ENCODE measurements around the gene NEO1. TPM values are rescaled to one million over a fixed set of nuclear protein-coding genes. Genes with fewer than 3 reads are reported as not detected.

NEO1 gene
- total RNA-seq, 5 donors from 2014 or later (not counting 1 experiment from before 2014, with no cell fraction given): 5.0 to 16.6 (median 10.2) TPM

- WGBS (ENCODE audit: insufficient coverage): 75% methylated on average over 2 of the region's 4 CpGs
- H3K36me3 ChIP-seq (ENCODE audit: control insufficient read depth in 2 of 2, extremely low read depth in 1 of 2, insufficient read depth in 1 of 2, low read length in 1 of 2): no peaks in the 10 kb centered on the region
- no peaks in the 10 kb centered on the region for H3K4me1 ChIP-seq (ENCODE audit: control insufficient read depth in 1 of 2, extremely low read depth in 1 of 2, insufficient read depth in 2 of 2, low read length in 2 of 2)
- Mint-ChIP-seq H3K4me1 (no peaks in the 10 kb centered on the region), H3K4me3 (no peak overlapping the region), H3K9me3 (no peaks in the 10 kb centered on the region), H3K27ac (no peak overlapping the region), H3K27me3 (peaks cover 0 to 6% of the 10 kb centered on the region in 2 donors), H3K36me3 (no peaks in the 10 kb centered on the region)
- POLR2A ChIA-PET: no interaction called here
- peaks cover 0 to 11% of the 10 kb centered on the region in 2 experiments for H3K27me3 ChIP-seq (replicated peaks in 1 of 2; ENCODE audit: control insufficient read depth in 2 of 2, extremely low read depth in 1 of 2, insufficient read depth in 2 of 2, low read length in 1 of 2)
- no peak overlapping the region for H3K27ac ChIP-seq (ENCODE audit: low read length)
- ATAC-seq (replicated peaks in 1 of 4) (no peak), DNase-seq (no peak)
- CTCF ChIA-PET: no interaction called here
- no peaks in the 10 kb centered on the region for H3K9me3 ChIP-seq
- H3K4me3 ChIP-seq (ENCODE audit: control insufficient read depth in 1 of 2, extremely low read depth in 1 of 2, low read length in 1 of 2): no peak overlapping the region
These were observed 23.0 kb downstream of the NEO1 start for GRCh38 chr15:73075160-73075859.

GRCh38 chr15:73078291-73078690 is 26.0 kb downstream of the NEO1 start:
- POLR2A ChIA-PET: interaction anchor here in 1 of 2 donors (0.7 kb wide), 1 partner anchor 276 kb away, joined by 3 read pairs; no protein-coding TSS in a partner anchor
- ATAC-seq (replicated peaks in 1 of 4) (no peak), DNase-seq (no peak)
- Mint-ChIP-seq H3K4me1 (no peaks in the 10 kb centered on the region), H3K27ac (no peak overlapping the region), H3K36me3 (no peaks in the 10 kb centered on the region), H3K9me3 (no peaks in the 10 kb centered on the region), H3K4me3 (no peak overlapping the region), H3K27me3 (peaks cover 2 to 6% of the 10 kb centered on the region in 2 donors)
- 80% methylated on average over 1 of the region's 4 CpGs for WGBS (ENCODE audit: insufficient coverage)
- Histone ChIP-seq H3K9me3 (no peaks in the 10 kb centered on the region), H3K4me3 (ENCODE audit: control insufficient read depth in 1 of 2, extremely low read depth in 1 of 2, low read length in 1 of 2) (no peak overlapping the region), H3K4me1 (ENCODE audit: control insufficient read depth in 1 of 2, extremely low read depth in 1 of 2, insufficient read depth in 2 of 2, low read length in 2 of 2) (no peaks in the 10 kb centered on the region), H3K36me3 (ENCODE audit: control insufficient read depth in 2 of 2, extremely low read depth in 1 of 2, insufficient read depth in 1 of 2, low read length in 1 of 2) (no peaks in the 10 kb centered on the region), H3K27me3 (replicated peaks in 1 of 2; ENCODE audit: control insufficient read depth in 2 of 2, extremely low read depth in 1 of 2, insufficient read depth in 2 of 2, low read length in 1 of 2) (peaks cover 0 to 9% of the 10 kb centered on the region in 2 experiments), H3K27ac (ENCODE audit: low read length) (no peak overlapping the region)
- CTCF ChIA-PET: interaction anchor here (0.6 to 2.8 kb wide), 5 partner anchors 17 to 356 kb away, joined by 3 to 14 read pairs (median 3); no protein-coding TSS in a partner anchor

GRCh38 chr15:73078722-73079121 is 26.5 kb downstream of the NEO1 start:
- POLR2A ChIA-PET: interaction anchor here in 1 of 2 donors (0.7 kb wide), 1 partner anchor 277 kb away, joined by 3 read pairs; no protein-coding TSS in a partner anchor
- H3K4me1 ChIP-seq (ENCODE audit: control insufficient read depth in 1 of 2, extremely low read depth in 1 of 2, insufficient read depth in 2 of 2, low read length in 2 of 2): no peaks in the 10 kb centered on the region
- Mint-ChIP-seq H3K9me3 (no peaks in the 10 kb centered on the region), H3K36me3 (no peaks in the 10 kb centered on the region), H3K4me3 (no peak overlapping the region), H3K27ac (no peak overlapping the region), H3K27me3 (peaks cover 2 to 6% of the 10 kb centered on the region in 2 donors), H3K4me1 (no peaks in the 10 kb centered on the region)
- ATAC-seq (replicated peaks in 1 of 4) (no peak), DNase-seq (no peak)
- no peaks in the 10 kb centered on the region for H3K36me3 ChIP-seq (ENCODE audit: control insufficient read depth in 2 of 2, extremely low read depth in 1 of 2, insufficient read depth in 1 of 2, low read length in 1 of 2)
- CTCF ChIA-PET: interaction anchor here (0.6 to 2.8 kb wide), 5 partner anchors 16 to 356 kb away, joined by 3 to 14 read pairs (median 3); no protein-coding TSS in a partner anchor
- no peaks in the 10 kb centered on the region for H3K9me3 ChIP-seq
- no CpG with 5 or more reads among the region's 2 CpGs for WGBS (ENCODE audit: insufficient coverage)
- H3K4me3 ChIP-seq (ENCODE audit: control insufficient read depth in 1 of 2, extremely low read depth in 1 of 2, low read length in 1 of 2): no peak overlapping the region
- H3K27me3 ChIP-seq (replicated peaks in 1 of 2; ENCODE audit: control insufficient read depth in 2 of 2, extremely low read depth in 1 of 2, insufficient read depth in 2 of 2, low read length in 1 of 2): peaks cover 0 to 7% of the 10 kb centered on the region in 2 experiments
- H3K27ac ChIP-seq (ENCODE audit: low read length): no peak overlapping the region

DNA sequence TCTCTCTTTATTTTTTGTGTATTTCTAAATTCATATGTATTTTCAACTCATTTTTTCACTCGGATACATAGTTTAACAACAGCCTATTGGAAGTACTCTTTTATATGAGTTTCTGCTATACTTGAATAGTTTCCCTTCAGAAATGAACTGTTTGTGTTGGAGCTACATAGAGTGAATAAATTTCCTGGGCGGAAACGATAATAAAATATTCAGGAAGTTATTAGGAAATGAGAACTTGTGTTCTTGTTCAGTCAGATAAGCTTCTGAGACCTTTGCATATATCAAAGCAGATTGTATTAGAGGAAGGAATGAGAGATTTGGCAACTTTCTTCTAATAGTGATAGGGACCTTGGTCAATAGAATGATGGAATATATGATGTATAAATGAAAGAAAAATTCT is 27.3 kb downstream of the NEO1 start:
- no peak overlapping the region for H3K4me3 ChIP-seq (ENCODE audit: control insufficient read depth in 1 of 2, extremely low read depth in 1 of 2, low read length in 1 of 2)
- no peak overlapping the region for H3K27ac ChIP-seq (ENCODE audit: low read length)
- H3K4me1 Mint-ChIP-seq: no peaks in the 10 kb centered on the region
- CTCF ChIA-PET: interaction anchor here (0.6 to 2.8 kb wide), 4 partner anchors 15 to 358 kb away, joined by 3 to 14 read pairs (median 4); no protein-coding TSS in a partner anchor
- no peak for DNase-seq
- H3K36me3 Mint-ChIP-seq: no peaks in the 10 kb centered on the region
- H3K4me3 Mint-ChIP-seq: no peak overlapping the region
- no peaks in the 10 kb centered on the region for H3K9me3 Mint-ChIP-seq
- POLR2A ChIA-PET: no interaction called here
- no peak overlapping the region for H3K27ac Mint-ChIP-seq
- no peaks in the 10 kb centered on the region for H3K9me3 ChIP-seq
- no peaks in the 10 kb centered on the region for H3K4me1 ChIP-seq (ENCODE audit: control insufficient read depth in 1 of 2, extremely low read depth in 1 of 2, insufficient read depth in 2 of 2, low read length in 2 of 2)
- WGBS (ENCODE audit: insufficient coverage): 50% methylated on average over 2 of the region's 3 CpGs
- no peaks in the 10 kb centered on the region for H3K36me3 ChIP-seq (ENCODE audit: control insufficient read depth in 2 of 2, extremely low read depth in 1 of 2, insufficient read depth in 1 of 2, low read length in 1 of 2)
- H3K27me3 Mint-ChIP-seq: peaks cover 2 to 6% of the 10 kb centered on the region in 2 donors
- ATAC-seq (replicated peaks in 1 of 4): no peak
- H3K27me3 ChIP-seq (replicated peaks in 1 of 2; ENCODE audit: control insufficient read depth in 2 of 2, extremely low read depth in 1 of 2, insufficient read depth in 2 of 2, low read length in 1 of 2): peaks cover 0 to 7% of the 10 kb centered on the region in 2 experiments

DNA sequence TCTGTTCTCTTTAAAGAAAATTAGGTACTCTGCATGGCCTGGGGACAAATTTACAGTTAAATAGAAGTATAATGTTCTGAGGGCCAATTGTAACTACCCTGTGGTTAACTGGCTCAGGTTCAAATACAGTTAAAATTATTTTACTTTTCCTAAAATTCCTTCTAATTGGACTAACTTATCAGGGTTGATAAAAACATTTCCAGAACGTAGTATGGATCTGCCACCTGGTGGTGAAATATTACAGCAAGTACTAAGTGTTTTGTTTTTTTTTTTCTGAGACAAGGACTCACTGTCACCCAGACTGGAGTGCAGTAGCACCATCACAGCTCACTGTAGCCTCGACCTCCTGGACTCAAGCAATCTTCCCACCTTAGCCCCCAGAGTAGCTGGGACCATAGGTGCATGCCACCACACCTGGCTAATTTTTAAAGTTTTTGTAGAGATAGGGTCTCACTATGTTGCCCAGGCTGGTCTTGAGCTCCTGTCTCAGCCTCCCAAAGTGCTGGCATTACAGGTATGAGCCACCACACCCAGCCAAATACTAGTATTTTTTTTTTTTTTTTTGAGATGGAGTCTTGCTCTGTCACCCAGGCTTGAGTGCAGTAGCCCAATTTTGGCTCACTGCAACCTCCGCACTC is 29.2 kb downstream of the NEO1 start:
- no CpG with 5 or more reads among the region's 3 CpGs for WGBS (ENCODE audit: insufficient coverage)
- ATAC-seq (replicated peaks in 1 of 4): peak in 1 of 4 experiments; percentile 38
- POLR2A ChIA-PET: no interaction called here
- Histone ChIP-seq H3K4me3 (ENCODE audit: control insufficient read depth in 1 of 2, extremely low read depth in 1 of 2, low read length in 1 of 2) (no peak overlapping the region), H3K9me3 (no peaks in the 10 kb centered on the region), H3K27me3 (replicated peaks in 1 of 2; ENCODE audit: control insufficient read depth in 2 of 2, extremely low read depth in 1 of 2, insufficient read depth in 2 of 2, low read length in 1 of 2) (peaks cover 0 to 7% of the 10 kb centered on the region in 2 experiments), H3K36me3 (ENCODE audit: control insufficient read depth in 2 of 2, extremely low read depth in 1 of 2, insufficient read depth in 1 of 2, low read length in 1 of 2) (no peaks in the 10 kb centered on the region), H3K27ac (ENCODE audit: low read length) (no peak overlapping the region), H3K4me1 (ENCODE audit: control insufficient read depth in 1 of 2, extremely low read depth in 1 of 2, insufficient read depth in 2 of 2, low read length in 2 of 2) (no peaks in the 10 kb centered on the region)
- Mint-ChIP-seq H3K27ac (no peak overlapping the region), H3K36me3 (no peaks in the 10 kb centered on the region), H3K4me3 (no peak overlapping the region), H3K4me1 (no peaks in the 10 kb centered on the region), H3K27me3 (peaks cover 2 to 6% of the 10 kb centered on the region in 2 donors), H3K9me3 (no peaks in the 10 kb centered on the region)
- DNase-seq: peak in 9 of 35 experiments; percentile 1 to 69 (median 9)
- CTCF ChIA-PET: interaction anchor here (0.6 to 2.3 kb wide), 8 partner anchors 10 to 449 kb away, joined by 3 to 21 read pairs (median 3); no protein-coding TSS in a partner anchor

DNA sequence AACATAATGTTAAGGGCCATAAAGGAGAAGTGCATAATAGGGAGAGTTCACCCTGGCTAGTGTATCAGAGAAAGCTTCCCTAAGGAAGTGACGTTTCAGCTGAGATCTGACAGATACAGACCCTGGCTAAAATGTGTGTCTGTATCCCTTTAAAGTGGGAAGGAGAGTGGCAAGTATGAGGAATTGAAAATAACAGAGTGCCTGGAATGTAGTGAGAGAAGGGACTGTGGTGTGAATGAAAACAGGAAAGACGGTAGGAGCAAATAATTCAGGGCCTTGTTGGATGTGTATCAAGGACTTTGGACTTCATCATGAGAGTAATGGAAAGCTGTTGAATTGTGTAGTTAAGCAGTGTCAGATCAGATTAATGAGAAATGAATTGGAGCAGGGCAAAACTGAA is 30.5 kb downstream of the NEO1 start:
- POLR2A ChIA-PET: no interaction called here
- CTCF ChIA-PET: interaction anchor here (0.6 to 2.3 kb wide), 6 partner anchors 12 to 486 kb away, joined by 3 to 21 read pairs (median 4); no protein-coding TSS in a partner anchor
- no peaks in the 10 kb centered on the region for H3K4me1 ChIP-seq (ENCODE audit: control insufficient read depth in 1 of 2, extremely low read depth in 1 of 2, insufficient read depth in 2 of 2, low read length in 2 of 2)
- no peak overlapping the region for H3K27ac ChIP-seq (ENCODE audit: low read length)
- ATAC-seq (replicated peaks in 1 of 4) (no peak), DNase-seq (no peak)
- H3K4me1 Mint-ChIP-seq: peaks cover 6 to 8% (median 8%) of the 10 kb centered on the region in 3 donors
- WGBS (ENCODE audit: insufficient coverage): 45% methylated on average over 2 of the region's 2 CpGs
- H3K9me3 ChIP-seq: no peaks in the 10 kb centered on the region
- H3K27me3 Mint-ChIP-seq: peaks cover 1 to 3% of the 10 kb centered on the region in 2 donors
- no peaks in the 10 kb centered on the region for H3K36me3 Mint-ChIP-seq
- H3K9me3 Mint-ChIP-seq: no peaks in the 10 kb centered on the region
- peaks cover 0 to 2% of the 10 kb centered on the region in 2 experiments for H3K27me3 ChIP-seq (replicated peaks in 1 of 2; ENCODE audit: control insufficient read depth in 2 of 2, extremely low read depth in 1 of 2, insufficient read depth in 2 of 2, low read length in 1 of 2)
- H3K4me3 ChIP-seq (ENCODE audit: control insufficient read depth in 1 of 2, extremely low read depth in 1 of 2, low read length in 1 of 2): no peak overlapping the region
- no peaks in the 10 kb centered on the region for H3K36me3 ChIP-seq (ENCODE audit: control insufficient read depth in 2 of 2, extremely low read depth in 1 of 2, insufficient read depth in 1 of 2, low read length in 1 of 2)
- no peak overlapping the region for H3K4me3 Mint-ChIP-seq
- H3K27ac Mint-ChIP-seq: no peak overlapping the region
